GM03348 (cell line): ENCODE data around the gene VIM.
A peak's percentile ranks its signal among the peaks of the same experiment; 100 is the strongest.
"Not testable (repeated sequence)": the region's sequence is repeated elsewhere in the genome, so short reads cannot be mapped to it uniquely, and the experiment has no call there.

Experiments
- DNase-seq: peaks from one replicate; pipeline ENCODE4 v3.0.0; 2012; ENCODE audit warnings: low spot score

Gene VIM

GRCh38 chr10:17232276-17232960 lies 4.4 kb downstream of the VIM start:
- no peak for DNase-seq

- no peak for DNase-seq
Measured at GRCh38 chr10:17233286-17233991, 5.4 kb downstream of the VIM start.

DNA sequence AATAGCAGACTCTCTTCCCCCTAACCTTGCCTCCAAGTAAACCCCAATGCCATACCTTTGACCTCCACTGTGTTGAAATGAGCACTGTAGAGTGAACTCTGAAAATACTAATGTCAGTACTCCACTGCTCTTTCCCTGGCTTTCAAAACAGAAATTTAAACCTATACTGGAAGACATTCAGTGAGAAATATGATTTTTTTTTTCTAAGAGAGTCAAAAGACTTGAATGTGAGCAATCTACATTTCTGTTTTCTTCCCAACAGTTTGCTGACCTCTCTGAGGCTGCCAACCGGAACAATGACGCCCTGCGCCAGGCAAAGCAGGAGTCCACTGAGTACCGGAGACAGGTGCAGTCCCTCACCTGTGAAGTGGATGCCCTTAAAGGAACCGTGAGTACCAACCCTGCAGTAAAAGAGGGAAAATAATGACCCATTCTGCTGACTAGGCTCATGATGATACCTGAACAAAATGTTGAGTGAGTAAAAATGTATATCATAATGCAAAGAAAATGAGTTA lies 6.4 kb downstream of the VIM start:
- DNase-seq: no peak

DNA sequence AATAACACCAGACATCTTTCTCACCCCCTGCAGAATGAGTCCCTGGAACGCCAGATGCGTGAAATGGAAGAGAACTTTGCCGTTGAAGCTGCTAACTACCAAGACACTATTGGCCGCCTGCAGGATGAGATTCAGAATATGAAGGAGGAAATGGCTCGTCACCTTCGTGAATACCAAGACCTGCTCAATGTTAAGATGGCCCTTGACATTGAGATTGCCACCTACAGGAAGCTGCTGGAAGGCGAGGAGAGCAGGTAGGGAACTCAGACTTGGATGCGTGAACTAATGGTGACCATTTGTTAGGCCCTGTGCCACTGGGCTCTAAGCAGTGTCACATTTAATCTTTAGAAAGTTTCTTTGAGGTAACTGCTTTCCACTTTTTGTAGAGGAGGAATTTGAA lies 7.1 kb downstream of the VIM start:
- DNase-seq: no peak

DNA sequence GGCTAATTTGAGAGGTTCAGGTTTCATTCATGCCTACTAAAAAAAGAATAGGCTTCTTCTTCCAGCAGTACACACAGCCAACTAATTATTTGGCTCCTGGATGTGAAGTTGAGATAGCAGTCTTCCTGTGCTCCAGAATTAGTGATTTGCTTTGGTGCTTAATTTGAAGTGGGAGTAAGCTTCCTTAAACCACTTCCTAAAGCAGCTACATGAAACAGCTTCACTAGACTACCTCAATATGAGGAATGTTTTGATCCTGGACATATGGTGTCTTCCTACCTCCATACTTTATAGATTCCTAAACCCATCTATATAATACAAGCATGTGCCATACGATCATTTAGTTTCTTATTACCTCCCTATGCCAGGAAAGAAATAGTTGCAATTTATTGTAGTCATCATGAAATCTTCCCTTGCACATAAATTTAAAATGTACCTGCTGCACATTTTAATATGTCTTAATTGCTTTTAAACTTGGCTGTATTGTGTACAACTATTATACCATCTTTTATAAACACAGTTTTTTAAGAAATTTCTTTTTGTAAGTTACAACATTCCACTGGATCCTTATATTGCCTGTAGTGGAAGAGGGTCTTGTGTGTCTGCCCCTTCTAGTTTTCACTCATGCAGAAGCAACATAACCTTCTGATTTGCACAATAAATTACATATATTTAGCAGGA lies 8.6 kb downstream of the VIM start:
- DNase-seq: no peak

DNA sequence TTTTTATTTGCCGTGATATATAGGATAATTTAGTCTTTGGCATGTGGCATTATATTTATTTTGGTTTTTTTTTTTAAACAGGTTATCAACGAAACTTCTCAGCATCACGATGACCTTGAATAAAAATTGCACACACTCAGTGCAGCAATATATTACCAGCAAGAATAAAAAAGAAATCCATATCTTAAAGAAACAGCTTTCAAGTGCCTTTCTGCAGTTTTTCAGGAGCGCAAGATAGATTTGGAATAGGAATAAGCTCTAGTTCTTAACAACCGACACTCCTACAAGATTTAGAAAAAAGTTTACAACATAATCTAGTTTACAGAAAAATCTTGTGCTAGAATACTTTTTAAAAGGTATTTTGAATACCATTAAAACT lies 9.1 kb downstream of the VIM start:
- DNase-seq: no peak

- no peak for DNase-seq
Measured at GRCh38 chr10:17237915-17238444, 9.9 kb downstream of the VIM start.

DNA sequence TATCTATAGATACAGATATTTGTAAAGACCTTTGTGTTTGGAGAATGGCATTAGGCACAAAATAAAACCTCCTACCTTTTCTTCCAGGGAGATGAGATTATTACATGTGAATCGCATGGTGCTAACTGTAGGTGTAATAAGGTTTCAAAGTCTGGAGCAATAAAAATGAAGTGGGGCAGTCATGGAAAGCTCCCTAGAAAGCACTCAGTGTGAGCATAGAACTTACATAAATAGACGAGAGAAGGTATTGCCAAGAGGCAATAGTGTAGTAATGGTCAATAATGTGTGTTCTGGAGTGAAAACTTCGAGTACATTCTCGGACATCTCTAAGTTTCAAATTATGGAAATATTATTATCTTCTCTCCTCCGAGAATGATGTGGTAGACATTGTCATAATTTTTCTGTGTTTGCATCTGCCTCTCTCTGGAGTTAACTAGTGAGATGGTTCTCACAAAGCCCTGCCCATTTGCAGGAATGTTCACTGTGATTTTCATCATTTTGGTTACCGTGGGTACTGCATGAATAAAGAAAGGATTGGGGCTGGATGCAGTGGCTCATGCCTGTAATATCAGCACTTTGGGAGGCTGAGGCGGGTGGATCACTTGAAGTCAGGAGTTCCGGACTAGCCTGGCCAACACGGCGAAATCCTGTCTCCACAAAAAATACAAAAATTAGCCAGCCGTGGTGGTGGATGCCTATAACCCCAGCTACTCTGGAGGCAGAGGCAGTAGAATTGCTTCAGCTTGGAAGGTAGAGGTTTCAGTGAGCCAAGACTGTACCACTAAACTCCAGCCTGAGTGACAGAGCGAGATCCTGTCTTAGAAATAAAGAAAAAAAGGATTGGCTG lies 10.6 kb downstream of the VIM start:
- peak; percentile 48 for DNase-seq

DNA sequence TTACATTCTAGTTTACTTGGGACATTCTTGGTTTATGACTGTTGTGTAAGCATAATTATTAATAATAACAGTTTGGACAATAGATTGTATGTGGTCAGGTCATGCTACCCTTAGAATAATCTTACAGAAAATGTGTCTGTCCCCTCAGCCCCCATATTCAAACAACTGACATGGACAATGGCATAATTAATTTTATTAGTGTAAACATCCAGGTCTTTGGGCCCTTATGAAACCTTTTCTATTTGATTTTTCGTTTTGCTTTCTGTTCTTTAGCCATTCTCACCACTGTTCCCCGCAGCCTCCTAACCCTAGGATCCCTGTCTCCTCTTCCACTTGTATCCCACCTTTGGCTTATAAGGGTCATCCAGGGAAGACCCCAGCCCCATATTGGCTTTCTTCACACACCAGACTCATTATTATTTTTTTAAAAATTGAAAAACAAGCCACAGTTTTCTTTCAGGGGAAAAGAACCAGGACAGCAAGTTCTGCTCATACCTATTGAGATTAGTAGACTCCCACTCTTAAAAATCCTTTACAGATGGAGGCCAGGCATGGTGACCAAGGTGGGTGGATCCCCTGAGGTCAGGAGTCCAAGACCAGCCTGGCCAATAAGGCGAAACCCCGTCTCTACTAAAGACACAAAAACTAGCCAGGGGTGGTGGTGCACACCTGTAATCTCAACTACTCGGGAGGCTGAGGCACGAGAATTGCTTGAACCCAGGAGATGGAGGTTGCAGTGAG lies 11.5 kb downstream of the VIM start:
- DNase-seq: no peak

DNA sequence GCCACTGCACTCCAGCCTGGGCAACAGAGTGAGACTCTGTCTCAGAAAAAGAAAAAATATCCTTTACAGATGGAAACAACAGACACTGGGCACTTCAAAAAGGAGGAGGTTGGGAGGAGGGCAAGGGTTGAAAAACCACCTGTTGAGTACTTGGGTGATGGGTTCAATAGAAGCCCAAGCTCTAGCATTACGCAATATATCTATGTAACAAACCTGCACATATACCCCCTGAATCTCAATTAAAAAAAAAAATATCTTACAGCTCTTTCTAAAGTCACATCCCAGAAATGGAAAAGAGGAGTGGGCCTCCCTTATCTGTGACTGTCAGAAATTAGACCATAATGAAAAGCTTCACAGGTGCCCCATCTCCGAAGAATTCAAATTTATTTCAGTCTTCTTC lies 12.1 kb downstream of the VIM start:
- no peak for DNase-seq

DNA sequence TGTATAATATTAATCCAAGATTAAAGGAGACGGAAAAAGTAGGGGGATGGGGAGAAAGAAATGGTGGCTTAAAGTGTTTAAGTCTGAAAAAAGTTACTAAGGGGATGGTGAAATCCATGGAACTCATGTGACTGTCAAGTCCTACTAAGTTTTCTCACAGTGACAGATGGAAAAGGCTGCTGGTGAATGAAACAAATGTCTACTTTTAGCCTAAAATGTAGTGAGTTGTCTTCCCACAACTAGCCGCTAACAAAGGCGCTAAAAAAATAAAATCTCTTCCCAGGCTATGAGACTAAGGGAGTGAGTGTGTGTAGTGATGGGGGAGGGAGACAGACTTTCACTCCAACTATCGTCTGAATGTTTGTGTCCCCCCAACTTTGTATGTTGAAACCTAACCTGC lies 12.6 kb downstream of the VIM start:
- DNase-seq: no peak

- no peak for DNase-seq
Measured at GRCh38 chr10:17241611-17242333, 13.7 kb downstream of the VIM start.

- DNase-seq: no peak
Measured at GRCh38 chr10:17244700-17245365, 16.8 kb downstream of the VIM start.

DNA sequence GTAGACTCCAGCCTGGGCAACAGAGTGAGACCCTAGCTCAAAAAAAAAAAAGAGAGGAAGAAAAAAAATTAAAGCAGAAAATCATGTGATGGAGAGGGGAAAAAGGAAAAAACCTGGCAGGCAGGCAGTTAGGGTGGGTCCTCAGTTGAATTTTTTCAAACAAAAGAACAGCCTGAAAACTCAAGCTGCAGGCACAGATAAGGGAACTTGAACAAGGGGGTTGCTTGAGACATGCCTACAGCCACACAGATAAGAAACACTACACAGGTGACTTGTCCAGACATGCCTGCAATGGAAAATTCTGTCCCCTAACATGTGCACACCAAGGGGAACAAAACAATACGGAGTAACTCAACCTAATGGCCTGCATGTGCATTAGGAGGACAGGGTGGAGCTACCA lies 19.2 kb downstream of the VIM start:
- no peak for DNase-seq

- no peak for DNase-seq
Measured at GRCh38 chr10:17248964-17249363, 20.9 kb downstream of the VIM start.

- DNase-seq: no peak
Measured at GRCh38 chr10:17249820-17250219, 21.8 kb downstream of the VIM start.

DNA sequence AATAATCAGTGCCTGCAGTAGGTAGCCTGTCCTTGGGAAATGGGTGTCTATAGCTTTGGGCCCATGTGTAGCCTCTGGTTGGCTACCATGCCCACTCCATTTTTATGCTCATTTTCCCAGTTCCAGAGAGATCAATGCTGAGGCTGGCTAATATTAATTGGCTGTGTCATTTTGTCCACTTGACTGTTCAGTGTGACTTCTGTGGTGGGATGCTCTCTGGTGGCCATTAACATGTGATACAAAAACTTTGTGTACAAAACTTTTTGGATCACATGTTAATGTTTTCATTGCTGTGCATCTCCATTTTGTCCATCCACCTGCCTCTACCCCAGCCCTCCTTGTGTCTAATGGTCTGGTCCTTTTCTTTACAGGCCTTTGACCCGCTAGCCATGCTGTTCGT lies 22.7 kb downstream of the VIM start:
- no peak for DNase-seq

GRCh38 chr10:17254543-17255050 lies 26.6 kb downstream of the VIM start:
- DNase-seq: not testable (repeated sequence)

- no peak for DNase-seq
Measured at GRCh38 chr10:17255512-17255911, 27.5 kb downstream of the VIM start.

GRCh38 chr10:17256051-17256450 lies 28.0 kb downstream of the VIM start:
- no peak for DNase-seq
